ENCODE measurements around the gene RBM20.
"Not testable (repeated sequence)": the region's sequence is repeated elsewhere in the genome, so short reads cannot be mapped to it uniquely, and the experiment has no call there.

RBM20 gene

GRCh38 chr10:110625356-110625894 is 18.7 kb upstream of the RBM20 start:
- no peak for DNase-seq (ENCODE audit: low read depth)

DNA sequence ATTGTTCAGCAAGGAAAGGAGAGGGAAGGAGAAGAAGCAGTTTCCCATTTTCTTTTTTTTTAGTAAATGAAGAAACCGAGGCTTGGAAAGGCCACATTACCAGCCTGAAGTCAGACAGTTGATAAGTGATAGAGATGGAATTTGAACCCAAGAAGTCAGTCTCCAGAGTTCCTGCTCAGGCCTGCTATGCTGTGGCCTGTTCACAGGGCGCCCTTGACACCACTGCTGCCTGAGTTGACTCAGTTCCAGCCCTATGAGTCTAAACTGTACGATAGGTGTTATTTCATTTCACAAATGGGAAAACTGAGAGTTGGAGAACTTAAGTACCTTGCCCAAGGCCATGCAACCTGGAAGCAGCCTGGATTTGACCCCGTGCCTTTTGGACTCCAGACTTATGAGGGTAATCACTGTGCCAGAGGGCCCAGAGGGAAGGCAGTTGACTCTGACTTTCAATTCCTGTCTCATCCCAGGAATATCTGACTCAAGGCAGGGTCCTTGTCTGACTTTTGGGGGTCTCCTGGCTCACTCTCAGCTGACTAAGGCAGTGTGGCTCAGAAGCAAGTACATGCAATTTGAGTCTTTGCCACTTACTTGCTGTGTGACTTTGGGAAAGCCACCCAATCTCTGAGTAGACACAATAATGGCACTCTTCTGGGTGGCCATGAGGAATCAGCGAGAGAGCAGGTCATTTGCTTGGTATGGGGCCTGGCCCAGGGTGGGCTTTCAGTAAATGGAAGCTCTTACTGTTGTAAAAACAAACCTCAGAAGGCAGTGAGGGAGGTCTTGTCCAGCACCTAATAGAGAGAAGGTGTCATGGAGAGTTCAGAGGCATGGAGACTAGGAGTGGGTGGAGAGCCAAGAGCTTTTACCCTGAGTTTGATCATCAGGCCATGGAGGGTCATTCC is 17.9 kb upstream of the RBM20 start:
- DNase-seq (ENCODE audit: low read depth) = no peak

DNA sequence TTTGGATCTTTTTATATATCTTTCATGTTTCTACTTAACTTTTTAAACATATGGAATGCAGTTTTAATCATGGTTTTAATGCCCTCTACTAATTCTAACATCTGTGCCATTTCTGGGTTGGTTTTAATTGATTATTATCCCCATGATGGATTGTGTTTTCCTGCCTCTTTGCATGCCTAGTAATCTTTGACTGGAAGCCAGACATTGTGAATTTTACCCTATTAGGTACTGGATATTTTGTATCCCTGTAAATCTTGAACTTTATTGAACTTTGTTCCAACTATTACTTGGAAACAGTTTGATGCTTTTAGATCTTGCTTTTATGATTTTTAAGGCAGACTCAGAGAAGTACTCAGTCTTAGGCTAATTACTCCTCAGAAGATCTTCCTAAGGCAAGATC is 16.0 kb upstream of the RBM20 start:
- no peak for DNase-seq (ENCODE audit: low read depth)

DNA sequence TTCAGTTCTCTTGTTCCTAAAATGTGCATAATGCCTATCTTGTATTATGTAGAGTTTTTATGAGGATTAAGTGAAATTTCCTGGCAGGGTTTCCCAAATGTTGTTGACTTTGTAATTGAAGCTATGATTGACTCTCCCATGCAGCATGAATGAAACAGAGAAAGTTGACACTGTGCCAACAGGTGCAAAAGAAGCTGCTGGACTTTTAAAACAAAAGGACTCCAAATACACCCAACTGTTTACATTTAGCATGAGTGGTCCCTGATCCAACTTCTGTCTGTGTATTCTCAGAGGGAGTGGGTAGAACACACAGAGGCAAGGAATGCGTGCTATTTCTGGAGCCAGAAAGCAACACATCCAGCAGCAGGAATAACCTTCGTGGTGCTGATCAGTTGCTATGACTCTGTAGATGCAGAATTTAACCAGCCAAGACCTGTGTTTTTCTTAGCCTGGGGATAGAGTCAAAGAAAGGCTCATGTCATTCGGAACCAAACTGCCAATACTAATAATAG is 14.4 kb upstream of the RBM20 start:
- DNase-seq (ENCODE audit: low read depth) = peak; percentile 75

GRCh38 chr10:110631934-110632333 is 12.2 kb upstream of the RBM20 start:
- no peak for DNase-seq (ENCODE audit: low read depth)

GRCh38 chr10:110632591-110633215 is 11.4 kb upstream of the RBM20 start:
- DNase-seq (ENCODE audit: low read depth) = peak; percentile 13

DNA sequence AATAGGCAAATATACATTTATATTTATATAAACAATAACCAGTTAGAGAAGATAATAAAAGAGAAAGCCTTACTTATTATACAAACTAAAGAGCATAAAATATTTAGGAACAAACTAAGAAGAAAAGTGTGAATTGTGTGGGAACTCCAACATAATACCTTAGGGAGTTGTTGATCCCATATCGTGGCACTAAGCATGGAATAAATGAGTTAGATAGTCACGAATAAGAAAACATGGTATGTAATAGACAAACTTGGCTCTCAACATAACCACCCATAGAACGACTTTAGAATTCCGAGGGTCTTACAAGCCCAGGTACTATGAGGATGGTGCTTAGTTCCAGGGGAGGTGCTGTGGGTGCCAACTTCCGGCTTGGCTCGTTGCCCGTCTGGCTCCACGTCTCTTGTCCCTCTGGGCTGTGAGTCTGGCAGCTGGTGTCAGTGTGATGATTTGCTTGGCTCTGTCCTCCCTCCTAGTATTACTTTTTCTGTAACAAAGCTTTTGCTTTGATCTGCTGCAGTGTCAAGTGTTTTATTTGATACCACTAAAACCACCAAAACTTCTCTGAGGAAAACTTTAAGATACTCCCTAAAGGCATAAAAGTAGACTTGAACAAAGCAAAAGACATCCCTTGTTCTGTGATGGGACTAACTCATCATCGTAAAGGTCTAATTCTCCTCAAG is 9.5 kb upstream of the RBM20 start:
- no peak for DNase-seq (ENCODE audit: low read depth)

DNA sequence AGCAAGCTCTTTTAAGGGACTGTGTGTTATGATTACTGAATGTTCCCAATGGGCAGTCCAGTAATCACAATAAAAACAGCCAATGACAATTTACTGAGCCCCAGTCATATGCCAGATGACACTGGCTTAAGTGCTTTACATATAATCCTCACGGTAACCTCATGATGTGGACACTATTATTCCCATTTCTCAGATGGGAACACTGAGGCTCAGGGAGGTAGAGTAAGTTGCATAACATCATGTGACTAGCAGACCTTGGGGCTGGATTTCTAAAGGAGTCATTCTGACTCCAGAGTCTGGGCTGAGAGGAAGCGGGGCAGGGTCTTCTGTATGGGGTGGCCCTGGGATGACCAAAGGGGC is 7.6 kb upstream of the RBM20 start:
- no peak for DNase-seq (ENCODE audit: low read depth)

GRCh38 chr10:110636932-110637557 is 7.1 kb upstream of the RBM20 start:
- DNase-seq (ENCODE audit: low read depth) = no peak

DNA sequence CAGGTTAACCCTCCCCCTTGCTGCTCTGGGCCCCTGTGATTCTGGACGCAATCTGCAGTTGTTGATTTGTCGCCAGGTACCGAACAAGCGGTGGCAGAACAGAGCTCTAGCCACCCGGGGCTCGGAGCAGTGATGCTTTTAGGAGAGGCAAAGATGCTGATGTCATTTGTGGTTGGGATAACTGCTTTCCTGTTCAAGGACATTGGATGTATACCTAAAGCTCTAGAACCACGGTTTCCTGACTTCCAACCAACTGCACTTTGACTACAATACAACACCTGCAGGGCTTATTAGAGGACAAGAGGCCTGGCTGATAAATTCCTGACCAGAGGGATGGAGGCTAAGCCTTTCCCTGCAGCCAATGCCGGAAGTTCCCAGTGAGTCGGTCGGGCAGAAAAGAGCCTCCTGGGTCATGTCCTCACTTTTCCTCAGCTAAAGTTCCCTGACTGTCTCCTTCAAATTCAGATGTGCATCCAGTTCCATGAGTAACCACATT is 6.5 kb upstream of the RBM20 start:
- DNase-seq (ENCODE audit: low read depth) = peak; percentile 35

DNA sequence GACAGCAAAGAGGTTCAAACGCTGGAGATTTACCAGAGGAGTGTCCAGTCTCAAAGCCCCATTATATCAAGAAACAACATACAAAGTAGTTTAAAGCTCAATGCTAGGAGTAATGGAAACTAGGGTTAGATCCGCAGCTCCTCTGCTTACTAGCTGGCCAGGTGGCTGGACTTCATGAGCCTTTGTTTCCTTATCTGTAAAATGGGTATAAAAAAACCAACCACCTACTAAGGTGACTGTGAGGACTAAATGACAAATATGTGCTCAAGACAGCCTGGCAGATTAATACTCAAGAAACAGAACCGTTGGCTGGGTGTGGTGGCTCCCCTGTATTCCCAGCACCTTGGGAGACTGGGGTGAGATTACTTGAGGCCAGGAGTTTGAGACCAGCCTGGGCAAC is 5.8 kb upstream of the RBM20 start:
- no peak for DNase-seq (ENCODE audit: low read depth)

- DNase-seq (ENCODE audit: low read depth) = not testable (repeated sequence)
Measured at GRCh38 chr10:110639046-110639445, 5.1 kb upstream of the RBM20 start.

- DNase-seq (ENCODE audit: low read depth) = not testable (repeated sequence)
Measured at GRCh38 chr10:110639858-110640257, 4.3 kb upstream of the RBM20 start.

- DNase-seq (ENCODE audit: low read depth) = peak; percentile 58
Measured at GRCh38 chr10:110641256-110641655, 2.9 kb upstream of the RBM20 start.

DNA sequence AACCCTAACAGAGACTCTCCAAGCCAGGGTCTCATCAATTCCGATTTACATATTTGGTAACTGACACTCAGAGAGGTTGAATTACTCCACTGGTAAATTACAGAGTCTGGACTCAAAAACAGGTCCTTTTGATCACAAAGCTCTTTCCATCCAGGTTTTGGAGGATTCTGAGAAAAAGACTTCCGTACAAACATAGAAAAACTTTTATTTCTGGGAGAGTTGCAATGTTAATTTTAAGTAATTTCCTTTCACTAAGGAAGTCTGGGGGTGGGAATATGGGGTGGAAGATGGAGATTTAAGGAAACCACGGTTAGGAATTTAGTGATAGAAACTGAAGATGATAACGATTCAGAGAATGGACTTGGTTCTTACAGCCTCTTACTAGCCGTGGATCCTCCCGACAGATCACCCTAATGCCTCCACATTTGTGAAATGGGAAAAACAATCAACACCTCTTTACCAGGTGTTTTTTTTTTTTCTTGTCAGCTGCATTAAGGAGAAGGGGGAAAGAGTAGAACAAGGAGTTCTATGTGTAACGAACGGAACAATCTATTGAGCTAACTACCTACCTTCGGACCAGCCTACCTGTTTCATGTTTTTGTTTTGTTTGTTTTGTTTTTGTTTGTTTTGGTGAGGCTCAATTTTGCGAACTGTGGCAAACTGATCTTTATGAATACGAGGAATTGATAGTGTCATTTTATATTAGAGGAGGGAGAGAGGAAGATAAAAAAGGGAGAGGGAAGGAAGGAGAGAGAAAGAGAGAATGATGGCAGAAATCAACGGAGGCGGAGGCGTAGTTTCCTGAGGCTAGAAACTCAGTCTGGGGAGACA is 1.7 kb upstream of the RBM20 start:
- DNase-seq (ENCODE audit: low read depth) = no peak

DNA sequence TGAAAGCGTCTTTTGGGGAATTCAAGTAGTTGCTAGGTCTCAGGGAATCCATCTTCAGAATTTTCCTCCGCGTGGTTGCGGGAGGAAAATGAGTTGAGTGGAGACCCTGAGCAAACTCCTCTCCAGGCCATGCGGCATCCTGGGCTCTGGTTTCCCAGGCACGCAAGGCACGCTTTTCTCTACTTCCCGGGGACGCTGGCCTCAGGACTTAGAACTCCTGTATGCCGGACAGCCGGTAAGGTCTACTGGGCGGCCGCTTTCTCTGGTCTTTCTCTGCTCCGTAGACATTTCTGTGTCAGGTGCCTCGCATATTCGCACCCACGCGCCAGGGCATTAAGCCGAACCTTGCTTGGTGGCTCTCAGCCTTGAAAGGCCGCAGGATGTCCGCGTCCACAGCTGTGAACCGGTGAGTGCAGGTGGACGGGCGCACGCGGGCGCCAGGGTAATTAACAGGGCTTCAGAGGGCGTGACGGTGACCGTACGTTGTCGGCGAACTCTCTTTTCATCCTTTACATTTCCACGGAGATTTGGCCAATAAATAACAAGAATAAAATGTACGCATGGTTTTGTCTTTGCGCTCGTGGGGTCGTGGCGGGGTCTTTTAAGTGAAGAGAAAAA is 992 bp upstream of the RBM20 start:
- DNase-seq (ENCODE audit: low read depth) = peak; percentile 15

DNA sequence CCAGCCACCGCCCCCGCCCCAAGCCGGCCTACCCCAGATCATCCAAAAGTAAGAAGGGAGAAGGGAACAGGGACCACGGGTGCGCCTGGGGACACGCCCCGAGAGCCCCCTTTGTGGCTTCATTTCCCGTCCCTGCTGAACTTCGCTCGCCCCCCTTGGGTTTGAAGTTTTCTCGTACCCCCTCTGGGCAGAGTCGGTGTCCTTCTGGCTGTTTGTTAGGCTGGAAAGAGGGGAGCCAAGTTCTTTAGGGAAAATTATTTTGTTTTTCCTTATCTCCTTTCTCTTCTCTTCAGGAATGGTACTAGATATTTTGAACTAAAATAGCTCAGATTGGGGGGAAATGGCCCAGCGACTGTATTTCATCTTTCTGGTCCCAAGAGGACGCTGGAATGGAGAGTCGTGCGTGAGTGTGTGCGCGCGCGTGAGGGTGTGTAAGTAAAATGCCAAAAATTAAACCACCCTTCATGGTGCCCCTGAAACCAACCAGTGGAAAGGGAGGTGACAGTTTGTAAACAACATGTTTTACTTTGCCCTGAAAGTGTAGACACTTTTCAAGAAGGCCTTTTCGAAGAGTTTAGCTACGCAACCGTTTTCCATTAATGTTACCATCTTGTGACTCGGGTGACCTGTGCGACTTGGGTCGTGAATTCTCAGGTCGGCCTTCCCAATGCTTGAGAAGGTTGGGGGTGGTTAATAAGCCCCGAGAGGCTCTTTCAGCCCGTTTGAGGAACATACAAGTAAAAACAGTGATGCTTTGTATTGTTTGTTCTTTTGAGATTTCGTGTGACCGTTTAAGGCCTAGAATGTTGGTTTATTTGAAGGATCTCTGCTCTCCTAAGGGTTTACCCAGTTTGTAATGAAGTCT is 694 bp downstream of the RBM20 start:
- no peak for DNase-seq (ENCODE audit: low read depth)

- DNase-seq (ENCODE audit: low read depth) = no peak
Measured at GRCh38 chr10:110646417-110647135, 2.4 kb downstream of the RBM20 start.

DNA sequence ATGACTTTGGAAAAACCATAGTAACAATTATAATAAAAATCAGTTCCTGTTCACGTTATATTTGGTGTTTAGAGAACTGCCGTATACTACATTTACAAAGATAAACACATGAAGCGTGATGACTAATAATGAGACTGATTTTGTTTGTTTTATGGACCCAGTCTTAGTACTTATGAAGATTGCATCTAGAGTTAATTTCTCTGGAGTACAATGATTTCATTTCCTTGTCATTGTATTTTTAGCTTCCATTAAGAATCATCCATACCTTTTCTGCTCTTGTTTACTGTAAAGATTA is 2.9 kb downstream of the RBM20 start:
- peak; percentile 74 for DNase-seq (ENCODE audit: low read depth)

Measured in ELR (cell line).